DND-41 (cell line): ENCODE results near the gene KRTAP5-1.

Experiments
- CTCF ChIP-seq: IDR thresholded peaks from 2 replicates; pipeline ENCODE4 v1.5.1; 2012; ENCODE audit warnings: borderline replicate concordance, low read length, moderate library complexity, mild to moderate bottlenecking; ENCODE audit not compliant: poor library complexity, severe bottlenecking; ENCODE audit errors: extremely low read depth
- EZH2 ChIP-seq: IDR thresholded peaks from 3 replicates; pipeline ENCODE4 v1.6.1; 2012; ENCODE audit warnings: borderline replicate concordance, low read depth, mild to moderate bottlenecking, moderate library complexity, low read length, inconsistent platforms; ENCODE audit not compliant: severe bottlenecking

GRCh38 chr11:1581976-1582375 is 3.1 kb downstream of the KRTAP5-1 start:
- TF ChIP-seq CTCF: no peak
- no peak for TF ChIP-seq EZH2
